BE2C (cell line): Measurements from ENCODE around the gene CLTCL1.

ENCODE experiments used
- DNase-seq: peaks from one replicate; pipeline ENCODE4 v3.0.0-alpha.2; 2020
- H3K27me3 ChIP-seq: fragments of 250-450 bp; sonication (Bioruptor Pico); 2 replicates; pipeline ENCODE4 v1.5.1; 2020; ENCODE audit warnings: mild to moderate bottlenecking
- H3K36me3 ChIP-seq: fragments of 250-450 bp; sonication (Bioruptor Pico); 2 replicates; pipeline ENCODE4 v1.5.1; 2020; ENCODE audit warnings: mild to moderate bottlenecking
- H3K4me1 ChIP-seq: fragments of 250-450 bp; sonication (Bioruptor Pico); 2 replicates; pipeline ENCODE4 v1.5.1; 2020
- H3K4me3 ChIP-seq: 2 replicates; pipeline ENCODE4 v1.5.1; 2011; ENCODE audit warnings: low read depth, low read length
- H3K9me3 ChIP-seq: fragments of 250-450 bp; sonication (Bioruptor Pico); 2 replicates; pipeline ENCODE4 v1.5.1; 2020
- TF ChIP-seq, protein P1 (sequence below): IDR thresholded peaks from 2 replicates; pipeline ENCODE4 v1.5.1; 2012; ENCODE audit warnings: mild to moderate bottlenecking, low read depth, low read length

Gene CLTCL1

DNA sequence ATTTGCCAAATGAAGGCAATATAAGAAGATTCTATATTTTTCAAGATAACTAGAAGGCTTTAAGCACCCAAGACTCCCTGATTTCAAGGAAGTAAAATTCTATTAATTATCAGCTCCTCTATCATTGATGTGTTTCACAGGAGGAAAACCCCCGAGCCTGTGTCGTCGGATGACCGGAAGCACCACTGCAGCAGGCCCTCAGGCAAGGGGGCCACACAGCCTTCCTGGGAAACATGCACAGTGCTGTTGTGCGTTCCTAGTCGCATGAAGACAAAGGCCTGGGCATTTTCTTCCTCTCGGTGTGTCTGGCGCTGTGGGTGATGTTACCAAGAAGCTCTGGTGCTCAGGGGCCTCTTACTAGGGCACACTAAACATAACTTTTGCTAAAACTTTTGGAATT is 16.4 kb downstream of the CLTCL1 start:
- Histone ChIP-seq H3K9me3 (no peaks in the 10 kb centered on the region), H3K27me3 (no peaks in the 10 kb centered on the region), H3K4me1 (peaks cover 3% of the 10 kb centered on the region; the same call in 1 of the 2 replicates), H3K4me3 (no peak overlapping the region), H3K36me3 (no peaks in the 10 kb centered on the region)
- TF ChIP-seq, protein P1, sequence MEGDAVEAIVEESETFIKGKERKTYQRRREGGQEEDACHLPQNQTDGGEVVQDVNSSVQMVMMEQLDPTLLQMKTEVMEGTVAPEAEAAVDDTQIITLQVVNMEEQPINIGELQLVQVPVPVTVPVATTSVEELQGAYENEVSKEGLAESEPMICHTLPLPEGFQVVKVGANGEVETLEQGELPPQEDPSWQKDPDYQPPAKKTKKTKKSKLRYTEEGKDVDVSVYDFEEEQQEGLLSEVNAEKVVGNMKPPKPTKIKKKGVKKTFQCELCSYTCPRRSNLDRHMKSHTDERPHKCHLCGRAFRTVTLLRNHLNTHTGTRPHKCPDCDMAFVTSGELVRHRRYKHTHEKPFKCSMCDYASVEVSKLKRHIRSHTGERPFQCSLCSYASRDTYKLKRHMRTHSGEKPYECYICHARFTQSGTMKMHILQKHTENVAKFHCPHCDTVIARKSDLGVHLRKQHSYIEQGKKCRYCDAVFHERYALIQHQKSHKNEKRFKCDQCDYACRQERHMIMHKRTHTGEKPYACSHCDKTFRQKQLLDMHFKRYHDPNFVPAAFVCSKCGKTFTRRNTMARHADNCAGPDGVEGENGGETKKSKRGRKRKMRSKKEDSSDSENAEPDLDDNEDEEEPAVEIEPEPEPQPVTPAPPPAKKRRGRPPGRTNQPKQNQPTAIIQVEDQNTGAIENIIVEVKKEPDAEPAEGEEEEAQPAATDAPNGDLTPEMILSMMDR = no peak
- no peak for DNase-seq

DNA sequence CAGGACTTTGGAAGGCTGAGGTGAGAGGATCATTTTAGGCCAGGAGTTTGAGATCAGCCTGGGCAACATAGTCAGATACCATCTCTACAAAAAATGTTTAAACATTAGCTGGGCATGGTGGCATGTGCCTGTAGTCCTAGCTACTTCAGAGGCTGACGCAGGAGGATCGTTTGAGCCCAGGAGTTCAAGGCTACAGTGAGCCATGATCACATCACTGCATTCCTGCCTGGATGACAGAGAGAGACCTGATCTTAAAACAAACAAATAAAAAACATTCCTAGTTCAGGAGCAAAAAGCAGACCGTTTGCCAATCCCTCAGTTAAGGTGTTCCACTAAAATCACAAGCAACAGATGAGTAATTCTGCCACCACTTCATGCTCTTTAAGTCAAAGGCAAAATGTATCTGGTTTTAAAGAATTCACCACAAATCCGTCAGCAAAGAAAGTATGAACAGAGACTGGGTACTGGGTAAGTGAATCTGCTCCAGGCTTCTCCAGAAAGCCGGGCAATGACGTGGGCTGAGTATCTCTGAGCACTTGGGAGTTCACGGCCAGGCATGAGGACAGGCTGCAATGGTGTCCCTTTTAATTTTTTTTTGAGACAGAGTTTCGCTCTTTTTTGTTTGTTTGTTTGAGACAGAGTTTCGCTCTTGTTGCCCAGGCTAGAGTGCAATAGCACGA is 19.5 kb downstream of the CLTCL1 start:
- TF ChIP-seq, protein P1 = no peak
- no peak overlapping the region for H3K4me3 ChIP-seq
- no peaks in the 10 kb centered on the region for H3K36me3 ChIP-seq
- DNase-seq = no peak
- no peaks in the 10 kb centered on the region for H3K27me3 ChIP-seq
- peaks cover 3% of the 10 kb centered on the region; the same call in 1 of the 2 replicates for H3K4me1 ChIP-seq
- H3K9me3 ChIP-seq = no peaks in the 10 kb centered on the region

GRCh38 chr22:19271273-19271855 is 20.2 kb downstream of the CLTCL1 start:
- TF ChIP-seq, protein P1 = no peak
- no peaks in the 10 kb centered on the region for H3K36me3 ChIP-seq
- H3K4me3 ChIP-seq = no peak overlapping the region
- H3K27me3 ChIP-seq = no peaks in the 10 kb centered on the region
- peaks cover 3% of the 10 kb centered on the region; the same call in 1 of the 2 replicates for H3K4me1 ChIP-seq
- no peak for DNase-seq
- H3K9me3 ChIP-seq = no peaks in the 10 kb centered on the region

DNA sequence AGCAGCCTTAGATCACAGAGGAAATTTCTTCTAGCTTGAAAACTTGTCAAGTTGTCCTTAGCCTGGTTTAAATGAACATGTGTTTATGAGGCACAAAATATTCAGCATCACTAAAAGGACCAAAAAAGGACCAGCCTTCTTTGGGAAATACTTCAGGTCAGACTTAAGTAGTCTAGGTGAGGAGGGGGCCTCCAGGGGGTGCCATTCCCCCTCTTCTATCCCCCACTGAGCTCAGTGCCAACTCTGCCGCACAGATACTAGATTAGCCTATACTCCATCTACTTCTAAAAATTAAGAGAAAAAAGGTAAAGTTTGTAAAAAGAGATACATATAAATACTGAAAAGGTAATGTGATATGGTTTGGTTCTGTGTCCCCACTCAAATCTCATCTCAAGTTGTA is 20.6 kb downstream of the CLTCL1 start:
- TF ChIP-seq, protein P1 = no peak

DNA sequence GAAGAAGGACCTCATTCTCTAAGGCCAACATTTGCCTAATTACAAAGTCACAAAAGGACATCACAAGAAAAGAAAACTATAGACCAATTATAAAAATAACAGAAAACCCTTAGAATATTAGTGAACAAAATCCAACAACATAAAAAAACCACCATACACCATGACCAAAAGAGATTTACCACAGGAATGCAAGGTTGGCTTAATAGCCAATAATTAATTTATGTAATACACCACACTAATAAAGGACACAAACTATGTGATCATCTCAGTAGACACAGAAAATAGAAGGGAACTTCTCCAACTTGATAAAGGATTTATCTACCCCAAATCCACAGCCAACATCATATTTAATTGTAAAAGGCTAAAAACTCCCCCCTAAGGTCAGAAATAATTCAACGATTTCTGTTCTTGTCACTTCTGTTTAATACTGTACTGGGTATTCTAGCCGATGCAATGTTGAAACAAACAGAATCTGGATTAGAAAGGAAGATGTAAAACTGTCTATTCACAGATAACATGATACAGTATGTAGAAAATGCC is 24.9 kb downstream of the CLTCL1 start:
- H3K27me3 ChIP-seq = no peaks in the 10 kb centered on the region
- no peaks in the 10 kb centered on the region for H3K9me3 ChIP-seq
- no peak overlapping the region for H3K4me3 ChIP-seq
- H3K36me3 ChIP-seq = no peaks in the 10 kb centered on the region
- DNase-seq = no peak
- TF ChIP-seq, protein P1 = no peak
- H3K4me1 ChIP-seq = no peaks in the 10 kb centered on the region

More for the DNA sequence above, 20.6 kb downstream of the CLTCL1 start:
- no peaks in the 10 kb centered on the region for H3K9me3 ChIP-seq
- H3K27me3 ChIP-seq = no peaks in the 10 kb centered on the region
- H3K4me3 ChIP-seq = no peak overlapping the region
- peaks cover 3% of the 10 kb centered on the region; the same call in 1 of the 2 replicates for H3K4me1 ChIP-seq
- H3K36me3 ChIP-seq = no peaks in the 10 kb centered on the region
- DNase-seq = no peak

DNA sequence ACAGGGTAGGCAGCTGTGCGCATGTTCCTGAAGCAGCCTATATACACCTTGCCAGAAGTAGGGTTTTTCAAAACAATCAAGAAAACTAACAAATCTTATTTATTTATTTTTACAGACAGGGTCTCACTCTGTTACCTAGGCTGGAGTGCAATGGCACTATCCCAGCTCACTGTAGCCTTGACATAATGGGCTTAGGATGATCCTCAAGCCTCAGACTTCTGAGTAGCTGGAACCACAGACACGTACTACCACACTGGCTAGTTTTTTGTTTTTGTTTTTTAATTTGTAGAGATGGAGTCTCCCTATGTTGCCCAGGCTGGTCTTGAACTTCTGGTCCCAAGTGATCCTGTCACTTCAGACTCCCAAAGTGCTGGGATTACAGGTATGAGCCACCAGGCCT is 25.7 kb downstream of the CLTCL1 start:
- TF ChIP-seq, protein P1 = no peak
- no peaks in the 10 kb centered on the region for H3K27me3 ChIP-seq
- no peaks in the 10 kb centered on the region for H3K4me1 ChIP-seq
- no peaks in the 10 kb centered on the region for H3K36me3 ChIP-seq
- DNase-seq = no peak
- H3K9me3 ChIP-seq = no peaks in the 10 kb centered on the region
- no peak overlapping the region for H3K4me3 ChIP-seq
